CD4-positive, alpha-beta T cell (primary cell): ENCODE measurements around the gene ATP6V1E1. TPM values are rescaled to one million over a fixed set of nuclear protein-coding genes. Genes with fewer than 3 reads are reported as not detected.
"Not testable (repeated sequence)": the region's sequence is repeated elsewhere in the genome, so short reads cannot be mapped to it uniquely, and the experiment has no call there.

Experiments
- ATAC-seq: fragments of 200-7000 bp; cut with Tn5 transposase; one replicate; pipeline ENCODE4 v1.10.0; 2022; ENCODE audit warnings: mild to moderate bottlenecking; ENCODE audit not compliant: poor library complexity
- CTCF ChIA-PET: fragments of 350-600 bp; sonication (Branson Sonifier 250); formaldehyde crosslinking; loops from one replicate; lab custom pipeline; 2021; ENCODE audit warnings: antibody characterized with exemption, inconsistent platforms; lab: Charles Lee
- POLR2A ChIA-PET: fragments of 350-600 bp; sonication (Branson Sonifier 250); formaldehyde crosslinking; loops from one replicate; lab custom pipeline; 2021; ENCODE audit warnings: antibody characterized with exemption, inconsistent platforms; lab: Charles Lee
- DNase-seq, 14 experiments: peaks; one replicate each; pipeline ENCODE4 v3.0.0-alpha.2; 2013 to 2020; ENCODE audit warnings: mixed read lengths in 2 of 14
- H3K27ac ChIP-seq, 2 donors: one replicate each; pipeline versions ENCODE4 v1.5.1 to v1.7.0; 2013; ENCODE audit warnings: low read length in 2 of 2, low read depth in 1 of 2, mild to moderate bottlenecking in 1 of 2
- H3K27me3 ChIP-seq, 2 experiments: 1 replicate in 1 of 2; 2 replicates in 1 of 2; pipeline versions ENCODE4 v1.6.1 to v1.7.0; 2013; ENCODE audit warnings: low read length in 2 of 2, control low read depth in 1 of 2, mild to moderate bottlenecking in 1 of 2, moderate library complexity in 1 of 2; ENCODE audit not compliant: insufficient read depth in 2 of 2, control insufficient read depth in 1 of 2
- H3K36me3 ChIP-seq: one replicate; pipeline ENCODE4 v1.6.1; 2013; ENCODE audit warnings: low read length, control low read depth; ENCODE audit not compliant: insufficient read depth
- H3K4me1 ChIP-seq: one replicate; pipeline ENCODE4 v1.6.1; 2013; ENCODE audit warnings: low read length, control low read depth; ENCODE audit not compliant: insufficient read depth
- H3K4me3 ChIP-seq: one replicate; pipeline ENCODE4 v1.5.1; 2013; ENCODE audit warnings: mild to moderate bottlenecking, low read length, moderate library complexity
- H3K9me3 ChIP-seq, 2 experiments: 1 replicate in 1 of 2; 2 replicates in 1 of 2; pipeline versions ENCODE4 v1.6.1 to v1.7.0; 2013; ENCODE audit warnings: low read length in 2 of 2, mild to moderate bottlenecking in 2 of 2, control low read depth in 1 of 2, moderate library complexity in 1 of 2; ENCODE audit not compliant: control insufficient read depth in 1 of 2, insufficient read depth in 1 of 2
- H3K27ac Mint-ChIP-seq: one replicate; pipeline ENCODE4 v1.8.0; 2020; ENCODE audit warnings: mixed read lengths
- H3K27me3 Mint-ChIP-seq: one replicate; pipeline ENCODE4 v1.8.0; 2021; ENCODE audit warnings: mixed read lengths
- H3K36me3 Mint-ChIP-seq: one replicate; pipeline ENCODE4 v1.8.0; 2021; ENCODE audit warnings: low read depth, mixed read lengths
- H3K4me1 Mint-ChIP-seq: one replicate; pipeline ENCODE4 v1.8.0; 2021; ENCODE audit warnings: low read depth, mixed read lengths
- H3K4me3 Mint-ChIP-seq: one replicate; pipeline ENCODE4 v1.8.0; 2020; ENCODE audit warnings: mild to moderate bottlenecking, mixed read lengths
- H3K9me3 Mint-ChIP-seq: one replicate; pipeline ENCODE4 v1.8.0; 2020; ENCODE audit warnings: mixed read lengths
- CTCF ChIP-seq: fragments of 200-600 bp; IDR thresholded peaks from one replicate; pipeline ENCODE4 v1.8.0; 2022; ENCODE audit warnings: antibody characterized with exemption, mild to moderate bottlenecking
- intact Hi-C, 2 experiments: fragments of 100-400 bp; cut with DNase I in 1 of 2; cut with micrococcal nuclease in 1 of 2; formaldehyde crosslinking; loops; one replicate each; pipeline versions ENCODE4 v1.15.1 to v1.9.0; 2023 to 2025; cut with DNase I, micrococcal nuclease
- total RNA-seq, 174 experiments: library from RNA in 2 of 174; stranded (reverse) in 2 of 174; gene quantifications; one replicate each; pipeline ENCODE4 v1.2.3 and lab custom pipeline; 2021 to 2026

The ATP6V1E1 gene
- total RNA-seq, 2 experiments from 2014 or later: 48.4 to 50.8 TPM

- POLR2A ChIA-PET: no interaction called here
- no peak overlapping the region for H3K27ac Mint-ChIP-seq
- H3K4me3 ChIP-seq: no peak overlapping the region
These were observed 44.0 kb upstream of the ATP6V1E1 start for GRCh38 chr22:17672417-17672991.

DNA sequence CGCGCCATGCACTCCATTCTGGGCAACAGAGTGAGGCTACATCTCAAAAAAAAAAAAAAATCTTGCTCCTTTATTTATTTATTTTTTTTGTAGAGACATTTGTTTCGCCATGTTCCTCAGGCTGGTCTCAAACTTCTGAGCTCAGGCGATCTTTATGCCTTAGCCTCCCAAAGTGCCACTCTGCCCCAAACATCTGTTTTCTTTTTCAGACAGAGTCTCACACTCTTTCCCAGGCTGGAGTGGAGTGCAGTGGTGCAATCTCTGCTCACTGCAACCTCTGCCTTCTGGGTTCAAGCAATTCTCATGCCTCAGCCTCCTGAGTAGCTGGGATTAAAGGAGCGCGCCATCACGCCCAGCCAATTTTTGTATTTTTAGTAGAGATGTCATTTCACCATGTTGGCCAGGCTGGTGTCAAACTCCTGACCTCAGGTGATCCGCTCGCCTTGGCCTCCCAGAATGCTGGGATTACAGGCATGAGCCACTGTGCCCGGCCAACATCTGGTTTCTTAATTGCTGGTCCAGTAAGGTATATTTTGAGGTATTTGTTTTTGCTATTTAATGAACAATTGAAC is 43.1 kb upstream of the ATP6V1E1 start:
- intact Hi-C loops, DNase-seq, H3K27me3 Mint-ChIP-seq, H3K27ac Mint-ChIP-seq, H3K9me3 ChIP-seq, ATAC-seq, H3K4me3 Mint-ChIP-seq, H3K4me1 ChIP-seq, H3K9me3 Mint-ChIP-seq, POLR2A ChIA-PET, H3K27me3 ChIP-seq, H3K36me3 ChIP-seq, H3K4me3 ChIP-seq, H3K27ac ChIP-seq: not testable (repeated sequence)
- Mint-ChIP-seq H3K36me3 (peaks cover 31% of the 10 kb centered on the region), H3K4me1 (peaks cover 11% of the 10 kb centered on the region)
- CTCF ChIA-PET: interaction anchor here (1.0 kb wide), 1 partner anchor 108 kb away, joined by 3 read pairs; no protein-coding TSS in a partner anchor

More at GRCh38 chr22:17672417-17672991, 44.0 kb upstream of the ATP6V1E1 start:
- intact Hi-C loops: no loop called here
- CTCF ChIA-PET: no interaction called here
- TF ChIP-seq CTCF: no peak
- Mint-ChIP-seq H3K27me3 (no peaks in the 10 kb centered on the region), H3K4me1 (peaks cover 11% of the 10 kb centered on the region), H3K36me3 (peaks cover 22% of the 10 kb centered on the region), H3K9me3 (no peaks in the 10 kb centered on the region), H3K4me3 (no peak overlapping the region)
- DNase-seq (no peak), ATAC-seq (no peak)
- no peaks in the 10 kb centered on the region for H3K9me3 ChIP-seq
- no peaks in the 10 kb centered on the region for H3K27me3 ChIP-seq
- peaks cover 4% of the 10 kb centered on the region for H3K36me3 ChIP-seq
- no peak overlapping the region for H3K27ac ChIP-seq
- H3K4me1 ChIP-seq: no peaks in the 10 kb centered on the region

- Histone ChIP-seq H3K27ac (no peak overlapping the region), H3K4me1 (no peaks in the 10 kb centered on the region), H3K9me3 (peaks cover 0 to 11% of the 10 kb centered on the region in 2 experiments), H3K36me3 (peaks cover 31% of the 10 kb centered on the region), H3K27me3 (no peaks in the 10 kb centered on the region), H3K4me3 (no peak overlapping the region)
- no peaks in the 10 kb centered on the region for H3K9me3 Mint-ChIP-seq
- CTCF ChIA-PET: no interaction called here
- intact Hi-C loops: no loop called here
- no peak for TF ChIP-seq CTCF
- POLR2A ChIA-PET: no interaction called here
- H3K27me3 Mint-ChIP-seq: no peaks in the 10 kb centered on the region
- H3K4me3 Mint-ChIP-seq: no peak overlapping the region
- peaks cover 6% of the 10 kb centered on the region for H3K4me1 Mint-ChIP-seq
- H3K27ac Mint-ChIP-seq: no peak overlapping the region
- no peak for DNase-seq
- ATAC-seq: no peak
- peaks cover 60% of the 10 kb centered on the region for H3K36me3 Mint-ChIP-seq
These were observed 37.3 kb upstream of the ATP6V1E1 start for GRCh38 chr22:17665854-17666253.
